Endothelial cell of umbilical vein (primary cell): Measurements from ENCODE around the gene GOLPH3L. TPM values are rescaled to one million over a fixed set of nuclear protein-coding genes. Genes with fewer than 3 reads are reported as not detected.

Source experiments
- BruUV-seq: library from RNA; stranded (reverse); fragments of 400-500 nt; replicated peaks from 2 replicates; lab custom pipeline; 2021; lab: Mats Ljungman, UMichigan
- CTCF ChIA-PET: fragments of 300-600, 350-600 bp; sonication (Branson Sonifier 250); formaldehyde crosslinking; loops from one replicate; lab custom pipeline; 2021; ENCODE audit warnings: antibody characterized with exemption, inconsistent platforms; lab: Charles Lee
- POLR2A ChIA-PET: fragments of 300-600, 350-600 bp; sonication (Branson Sonifier 250); formaldehyde crosslinking; loops from one replicate; lab custom pipeline; 2021; ENCODE audit warnings: antibody characterized with exemption, inconsistent platforms; lab: Charles Lee
- DNase-seq: peaks from one replicate; pipeline ENCODE4 v3.0.0-alpha.2; 2011; ENCODE audit warnings: low read depth, low spot score
- FAIRE-seq: peaks from 2 replicates; lab custom pipeline; 2011; peaks lifted over from hg19 to GRCh38; lab: Jason Lieb, UNC
- H2AFZ ChIP-seq: 2 replicates; pipeline ENCODE4 v1.6.0; 2012; ENCODE audit warnings: low read depth, low read length, control low read depth, inconsistent platforms
- H3K27ac ChIP-seq: 2 replicates; pipeline ENCODE4 v1.5.1; 2011; ENCODE audit warnings: low read depth, mild to moderate bottlenecking, control low read depth, low read length, moderate library complexity; ENCODE audit not compliant: insufficient read depth
- H3K27me3 ChIP-seq, 2 experiments: 2 replicates each; pipeline versions ENCODE4 v1.6.0 to v1.6.1; 2011; ENCODE audit warnings: low read length in 2 of 2, mixed read lengths in 1 of 2; ENCODE audit not compliant: control insufficient read depth in 2 of 2, insufficient read depth in 2 of 2
- H3K36me3 ChIP-seq, 2 experiments: 2 replicates in 1 of 2; 3 replicates in 1 of 2; pipeline ENCODE4 v1.5.1; 2011; ENCODE audit warnings: low read length in 2 of 2, mild to moderate bottlenecking in 1 of 2, moderate library complexity in 1 of 2; ENCODE audit not compliant: control insufficient read depth in 2 of 2, insufficient read depth in 2 of 2; ENCODE audit errors: extremely low read depth in 1 of 2
- H3K4me1 ChIP-seq: 3 replicates; pipeline ENCODE4 v1.5.1; 2011; ENCODE audit warnings: mild to moderate bottlenecking, low read length; ENCODE audit not compliant: control insufficient read depth, insufficient read depth; ENCODE audit errors: extremely low read depth
- H3K4me2 ChIP-seq: 2 replicates; pipeline ENCODE4 v1.6.1; 2011; ENCODE audit warnings: low read length, control low read depth, mixed read lengths; ENCODE audit not compliant: insufficient read depth
- H3K4me3 ChIP-seq, 3 experiments: fragments of 200-600 bp in 1 of 3; sonication (generic), shearing (Covaris generic) in 1 of 3; replicated peaks in 1 of 3; 2 replicates each; pipeline ENCODE4 v1.5.1; 2011 to 2016; ENCODE audit warnings: control low read depth in 3 of 3, low read length in 3 of 3, mild to moderate bottlenecking in 2 of 3, inconsistent platforms in 1 of 3, low read depth in 1 of 3, moderate library complexity in 1 of 3; ENCODE audit not compliant: insufficient read depth in 1 of 3
- H3K79me2 ChIP-seq: 2 replicates; pipeline ENCODE4 v1.6.0; 2012; ENCODE audit warnings: low read length, inconsistent platforms; ENCODE audit not compliant: control insufficient read depth, insufficient read depth
- H3K9ac ChIP-seq: replicated peaks from 2 replicates; pipeline ENCODE3; 2011; ENCODE audit warnings: low read length, control low read depth; ENCODE audit not compliant: insufficient read depth; ENCODE audit errors: extremely low read depth
- H3K9me1 ChIP-seq: replicated peaks from 3 replicates; pipeline ENCODE4 v1.6.0; 2011; ENCODE audit warnings: mild to moderate bottlenecking, low read length; ENCODE audit not compliant: control insufficient read depth, insufficient read depth; ENCODE audit errors: extremely low read depth
- H3K9me3 ChIP-seq: replicated peaks from 2 replicates; pipeline ENCODE4 v1.5.1; 2012; ENCODE audit warnings: low read length, inconsistent platforms; ENCODE audit not compliant: control insufficient read depth, insufficient read depth
- H4K20me1 ChIP-seq: replicated peaks from 2 replicates; pipeline ENCODE3; 2011; ENCODE audit warnings: mild to moderate bottlenecking, low read length; ENCODE audit not compliant: control insufficient read depth, insufficient read depth; ENCODE audit errors: extremely low read depth
- FOS ChIP-seq: IDR thresholded peaks from 2 replicates; pipeline ENCODE4 v1.6.1; 2011; ENCODE audit warnings: mild to moderate bottlenecking, low read length, moderate library complexity, borderline replicate concordance; ENCODE audit not compliant: insufficient read depth
- POLR2AphosphoS5 ChIP-seq: IDR thresholded peaks from 2 replicates; pipeline ENCODE4 v1.6.1; 2012; ENCODE audit warnings: low read depth, mild to moderate bottlenecking, control low read depth, low read length, moderate library complexity; ENCODE audit not compliant: insufficient read depth
- dilution Hi-C: fragments of 300-500 bp; cut with MboI; formaldehyde crosslinking; loops from one replicate; pipeline ENCODE4 v1.15.0; 2019; ENCODE audit warnings: low sequenced_read_pairs; ENCODE audit not compliant: extremely low pct_ligation_motif_present
- intact Hi-C: fragments of 100-400 bp; cut with micrococcal nuclease; formaldehyde crosslinking; loops from one replicate; pipeline ENCODE4 v1.10.0; 2022
- polyA plus RNA-seq, 4 experiments: library from polyadenylated mRNA; depleted of rRNA in 3 of 4; stranded (reverse) in 3 of 4; unstranded in 1 of 4; fragments of >200 nt; gene quantifications; 2 replicates each; pipeline versions ENCODE4 v1.2.1 to v1.2.3, GENCODE V29; 2011 to 2012; ENCODE audit warnings: missing spikeins in 1 of 4
- total RNA-seq: library from RNA; stranded (reverse); gene quantifications from 2 replicates; pipeline ENCODE4 v1.2.3, GENCODE V29; 2021
- TF ChIP-seq, protein P1 (sequence below), 2 donors: IDR thresholded peaks; 1 replicate in 1 of 2; 2 replicates in 1 of 2; pipeline ENCODE4 v1.5.1; 2011; ENCODE audit warnings: low read length in 2 of 2, mild to moderate bottlenecking in 2 of 2, moderate library complexity in 2 of 2, control low read depth in 1 of 2, inconsistent platforms in 1 of 2, low read depth in 1 of 2; ENCODE audit not compliant: insufficient read depth in 1 of 2; ENCODE audit errors: extremely low read depth in 1 of 2

GOLPH3L gene
- total and polyA plus RNA-seq, 2 donors (not counting 3 experiments of a cell fraction or from before 2014, with no cell fraction given): 15.7 to 34.9 TPM

DNA sequence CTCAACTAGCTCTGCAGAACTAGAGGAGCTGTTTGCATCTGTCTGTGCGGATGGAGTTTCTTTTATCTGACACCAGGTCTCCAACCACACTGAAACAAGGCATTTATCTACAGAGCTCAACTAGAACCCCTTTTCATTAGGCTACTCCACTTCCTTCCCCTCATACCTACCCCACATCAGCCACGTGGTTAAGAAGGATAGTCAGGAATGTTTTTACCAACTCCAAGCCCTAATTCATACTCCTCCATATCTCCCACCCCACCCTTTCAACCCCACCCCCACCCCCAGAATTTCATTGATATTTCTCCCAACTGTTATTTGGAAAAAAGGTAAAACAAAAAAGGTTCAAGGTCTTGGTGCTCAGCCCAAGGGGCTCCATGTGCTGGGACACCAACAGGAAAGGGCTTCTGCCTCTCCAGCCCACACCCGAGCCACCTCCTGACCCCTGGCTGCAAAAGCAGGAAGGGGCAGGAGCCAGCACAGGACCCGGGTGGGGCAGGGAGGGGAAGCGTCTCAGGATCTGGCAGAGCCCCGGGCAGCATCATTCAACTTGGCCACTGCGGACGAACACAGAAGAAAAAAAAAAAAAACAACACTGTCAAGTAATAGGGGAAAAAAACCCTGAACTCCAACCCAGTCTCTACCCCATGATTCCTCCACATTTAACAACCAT is 74.5 kb downstream of the GOLPH3L start:
- POLR2A ChIA-PET: interaction anchor here (0.5 to 4.8 kb wide), 3 partner anchors 43 to 183 kb away, joined by 3 to 43 read pairs (median 5); partner anchors contain the start of gene MCL1

DNA sequence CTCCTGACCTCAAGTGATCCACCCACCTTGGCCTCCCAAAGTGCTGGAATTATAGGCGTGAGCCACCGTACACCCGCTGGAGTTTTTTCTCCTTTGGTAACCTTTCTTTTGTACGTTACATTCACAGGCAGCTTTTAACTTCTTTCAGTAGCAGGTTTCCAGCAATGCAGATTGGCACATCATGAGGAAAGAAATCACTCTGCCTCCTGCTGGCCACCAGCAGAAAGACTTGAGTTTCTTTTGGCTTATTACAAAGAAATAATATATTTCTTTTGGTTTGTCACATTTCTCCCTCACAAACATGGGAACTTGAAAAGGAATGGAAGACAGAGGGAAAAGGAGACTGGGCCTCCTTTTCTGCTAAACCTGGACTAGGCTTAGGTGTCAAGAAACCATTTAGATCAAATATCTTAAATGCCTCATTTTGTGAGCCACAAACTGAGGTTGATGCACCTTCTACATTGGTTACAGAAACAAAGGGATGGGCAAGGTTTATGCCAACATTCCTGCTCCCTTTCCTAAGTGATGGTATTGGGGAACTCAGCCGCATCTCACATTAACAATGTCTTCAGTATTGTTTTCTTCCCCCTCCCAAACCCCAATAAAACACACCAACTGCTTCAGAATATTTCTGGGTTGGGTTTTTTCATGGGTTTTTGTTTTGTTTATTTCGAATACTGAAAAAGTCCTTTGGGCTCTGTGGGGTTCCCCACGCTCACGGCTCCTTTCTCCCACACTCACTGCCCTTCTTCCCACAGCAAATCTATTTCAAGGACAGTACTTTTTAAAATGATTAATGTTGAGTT is 75.3 kb downstream of the GOLPH3L start:
- POLR2A ChIA-PET: interaction anchor here (0.6 to 4.8 kb wide), 3 partner anchors 43 to 52 kb away, joined by 3 to 43 read pairs (median 4); partner anchors contain the start of gene MCL1
- TF ChIP-seq, protein P1, sequence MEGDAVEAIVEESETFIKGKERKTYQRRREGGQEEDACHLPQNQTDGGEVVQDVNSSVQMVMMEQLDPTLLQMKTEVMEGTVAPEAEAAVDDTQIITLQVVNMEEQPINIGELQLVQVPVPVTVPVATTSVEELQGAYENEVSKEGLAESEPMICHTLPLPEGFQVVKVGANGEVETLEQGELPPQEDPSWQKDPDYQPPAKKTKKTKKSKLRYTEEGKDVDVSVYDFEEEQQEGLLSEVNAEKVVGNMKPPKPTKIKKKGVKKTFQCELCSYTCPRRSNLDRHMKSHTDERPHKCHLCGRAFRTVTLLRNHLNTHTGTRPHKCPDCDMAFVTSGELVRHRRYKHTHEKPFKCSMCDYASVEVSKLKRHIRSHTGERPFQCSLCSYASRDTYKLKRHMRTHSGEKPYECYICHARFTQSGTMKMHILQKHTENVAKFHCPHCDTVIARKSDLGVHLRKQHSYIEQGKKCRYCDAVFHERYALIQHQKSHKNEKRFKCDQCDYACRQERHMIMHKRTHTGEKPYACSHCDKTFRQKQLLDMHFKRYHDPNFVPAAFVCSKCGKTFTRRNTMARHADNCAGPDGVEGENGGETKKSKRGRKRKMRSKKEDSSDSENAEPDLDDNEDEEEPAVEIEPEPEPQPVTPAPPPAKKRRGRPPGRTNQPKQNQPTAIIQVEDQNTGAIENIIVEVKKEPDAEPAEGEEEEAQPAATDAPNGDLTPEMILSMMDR (IDR thresholded peaks at IDR 0.05; ENCODE audit: extremely low read depth in 1 of 2, insufficient read depth in 1 of 2, low read depth in 1 of 2, low read length in 2 of 2): peak; percentile 65 to 66
- no peak for TF ChIP-seq POLR2AphosphoS5
- peaks cover 7 to 16% of the 10 kb centered on the region in 2 experiments for H3K36me3 ChIP-seq
- H3K79me2 ChIP-seq: peaks cover 6% of the 10 kb centered on the region
- H3K9me3 ChIP-seq: no peaks in the 10 kb centered on the region
- FAIRE-seq (peak; percentile 55), DNase-seq (peak; percentile 73)
- no peaks in the 10 kb centered on the region for H4K20me1 ChIP-seq
- CTCF ChIA-PET: interaction anchor here (0.6 to 13.1 kb wide), 17 partner anchors 8 to 191 kb away, joined by 3 to 288 read pairs (median 5); partner anchors contain the start of genes ADAMTSL4, ENSA, GOLPH3L and MCL1
- no peaks in the 10 kb centered on the region for H3K27me3 ChIP-seq
- peak overlapping the region; percentile 27 for H3K27ac ChIP-seq
- H3K9me1 ChIP-seq: no peaks in the 10 kb centered on the region
- H2AFZ ChIP-seq: no peak overlapping the region
- peak overlapping the region; percentile 7 for H3K9ac ChIP-seq
- H3K4me3 ChIP-seq: no peak overlapping the region
- intact Hi-C loops (loop anchor here (1.0 to 10.0 kb wide), 8 partner anchors 8 to 301 kb away; partner anchors contain the start of genes ENSA, MCL1 and RPRD2), dilution Hi-C loops (no loop called here)
- H3K4me1 ChIP-seq: peaks cover 30% of the 10 kb centered on the region
- H3K4me2 ChIP-seq: no peak overlapping the region
- BruUV-seq: no TSS peak

More for the DNA sequence above, 74.5 kb downstream of the GOLPH3L start:
- no TSS peak for BruUV-seq
- H4K20me1 ChIP-seq: no peaks in the 10 kb centered on the region
- dilution Hi-C loops (no loop called here), intact Hi-C loops (loop anchor here (1.0 to 10.0 kb wide), 4 partner anchors 160 to 300 kb away; partner anchors contain the start of gene RPRD2)
- peak; percentile 42 for FAIRE-seq
- H3K27ac ChIP-seq: peak overlapping the region; percentile 27
- TF ChIP-seq POLR2AphosphoS5: peak; percentile 41
- TF ChIP-seq FOS: no peak
- CTCF ChIA-PET: interaction anchor here (1.0 to 13.1 kb wide), 8 partner anchors 11 to 191 kb away, joined by 3 to 288 read pairs (median 8); partner anchors contain the start of genes GOLPH3L and MCL1
- H3K27me3 ChIP-seq: no peaks in the 10 kb centered on the region
- peaks cover 10 to 20% of the 10 kb centered on the region in 2 experiments for H3K36me3 ChIP-seq
- DNase-seq: peak; percentile 48
- peaks cover 13% of the 10 kb centered on the region for H3K79me2 ChIP-seq
- peak overlapping the region; percentile 42 for H3K4me2 ChIP-seq
- peak overlapping the region; percentile 20 for H3K9ac ChIP-seq
- H3K4me1 ChIP-seq: peaks cover 30% of the 10 kb centered on the region
- H3K9me3 ChIP-seq: no peaks in the 10 kb centered on the region
- no peaks in the 10 kb centered on the region for H3K9me1 ChIP-seq
- no peak overlapping the region for H3K4me3 ChIP-seq
- H2AFZ ChIP-seq: no peak overlapping the region
